ENCODE measurements around the gene CHD5.

CHD5 gene

DNA sequence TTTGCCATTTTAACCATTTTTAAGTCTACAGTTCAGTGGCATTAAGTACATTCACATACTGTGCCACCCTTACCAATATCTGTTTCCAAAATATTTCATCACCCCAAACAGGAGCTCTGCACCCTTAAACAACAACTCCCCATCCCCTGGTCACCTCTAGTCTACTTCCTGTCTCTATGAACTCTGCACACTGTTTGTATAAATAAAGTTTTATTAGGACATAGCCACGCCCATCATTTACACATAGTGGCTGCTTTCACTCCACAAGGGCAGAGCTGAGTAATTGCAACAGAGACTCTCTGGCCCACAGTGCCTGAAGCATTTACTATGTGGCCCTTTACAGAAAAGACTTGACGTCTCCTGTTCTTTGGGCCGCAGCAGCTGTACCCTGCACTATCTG lies 104.4 kb downstream of the CHD5 start:
- Histone ChIP-seq H3K27ac (no peak overlapping the region), H3K9ac (no peak overlapping the region), H3K9me3 (no peaks in the 10 kb centered on the region), H3K27me3 (no peaks in the 10 kb centered on the region), H3K36me3 (peaks cover 87% of the 10 kb centered on the region), H3K4me2 (no peak overlapping the region), H3K4me3 (no peak overlapping the region), H4K20me1 (peaks cover 99% of the 10 kb centered on the region), H3K4me1 (peaks cover 49% of the 10 kb centered on the region)
- TF ChIP-seq Cebpa-rat (IDR thresholded peaks at IDR 0.05) = no peak

- no peak for TF ChIP-seq Cebpa-rat (IDR thresholded peaks at IDR 0.05)
- Histone ChIP-seq H3K4me3 (no peak overlapping the region), H3K27ac (no peak overlapping the region), H3K9ac (no peak overlapping the region), H3K27me3 (no peaks in the 10 kb centered on the region), H3K4me1 (peaks cover 35% of the 10 kb centered on the region), H3K9me3 (no peaks in the 10 kb centered on the region), H3K4me2 (no peak overlapping the region), H3K36me3 (peaks cover 95% of the 10 kb centered on the region), H4K20me1 (peaks cover 99% of the 10 kb centered on the region)
Measured at GRCh38 chr1:6074192-6074901, 105.8 kb downstream of the CHD5 start.

DNA sequence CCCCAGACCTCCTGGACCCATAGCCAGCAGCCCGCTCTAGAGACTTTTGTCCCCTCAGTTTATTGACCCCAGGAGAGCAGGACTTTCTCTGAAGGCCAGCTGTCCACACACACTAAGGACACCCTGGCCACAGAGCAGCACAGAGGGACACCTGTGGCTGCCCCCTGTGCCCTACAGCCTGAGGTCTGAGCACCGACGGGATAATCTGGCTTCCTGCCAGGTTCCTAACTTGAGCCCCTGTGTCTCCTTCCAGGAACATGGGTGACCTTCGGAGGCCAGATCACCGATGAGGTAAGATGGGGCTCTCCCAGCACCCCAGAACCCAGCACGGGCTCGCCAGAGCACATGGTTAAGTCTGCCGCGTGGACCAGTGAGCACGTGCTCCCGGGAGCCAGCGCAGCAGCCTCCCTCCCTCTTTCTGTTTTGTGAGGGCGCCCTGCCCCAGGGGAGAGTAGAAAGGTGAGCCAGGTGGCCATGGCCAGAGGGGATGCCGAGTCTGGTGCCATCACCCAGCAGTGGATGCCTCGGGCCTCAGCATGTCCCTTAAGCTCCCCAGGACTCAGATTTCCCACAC lies 106.6 kb downstream of the CHD5 start:
- no peak overlapping the region for H3K4me2 ChIP-seq
- H3K4me3 ChIP-seq = no peak overlapping the region
- peaks cover 98% of the 10 kb centered on the region for H3K36me3 ChIP-seq
- H3K27me3 ChIP-seq = no peaks in the 10 kb centered on the region
- peaks cover 27% of the 10 kb centered on the region for H3K4me1 ChIP-seq
- H3K9me3 ChIP-seq = no peaks in the 10 kb centered on the region
- no peak for TF ChIP-seq Cebpa-rat (IDR thresholded peaks at IDR 0.05)
- H4K20me1 ChIP-seq = peaks cover 99% of the 10 kb centered on the region
- H3K27ac ChIP-seq = no peak overlapping the region
- no peak overlapping the region for H3K9ac ChIP-seq

- no peak overlapping the region for H3K27ac ChIP-seq
- no peaks in the 10 kb centered on the region for H3K27me3 ChIP-seq
- H3K4me2 ChIP-seq = no peak overlapping the region
- H4K20me1 ChIP-seq = peaks cover 99% of the 10 kb centered on the region
- no peaks in the 10 kb centered on the region for H3K9me3 ChIP-seq
- no peak overlapping the region for H3K9ac ChIP-seq
- peaks cover 98% of the 10 kb centered on the region for H3K36me3 ChIP-seq
- H3K4me1 ChIP-seq = peaks cover 21% of the 10 kb centered on the region
- TF ChIP-seq Cebpa-rat (IDR thresholded peaks at IDR 0.05) = no peak
- H3K4me3 ChIP-seq = no peak overlapping the region
Measured at GRCh38 chr1:6072774-6073479, 107.2 kb downstream of the CHD5 start.

DNA sequence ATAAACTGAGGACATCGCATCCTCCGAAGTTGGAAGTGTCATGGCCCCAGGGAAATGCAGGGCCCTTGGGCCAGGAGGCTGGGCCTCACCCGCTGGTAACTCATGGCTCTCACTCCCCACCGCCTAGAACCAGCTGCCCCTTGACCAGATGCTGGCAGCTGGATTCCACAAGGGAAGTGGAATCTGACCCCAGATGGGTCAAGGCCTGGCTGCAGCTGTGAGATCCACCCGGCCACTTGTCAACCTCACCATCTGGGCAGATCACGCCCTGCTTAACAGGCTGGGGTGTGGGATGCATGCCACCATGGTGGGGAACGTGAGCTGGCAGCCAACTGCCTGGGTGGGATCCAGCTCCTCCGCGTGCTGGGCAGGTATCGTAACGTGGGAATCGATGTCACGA lies 108.9 kb downstream of the CHD5 start:
- H3K4me3 ChIP-seq = no peak overlapping the region
- 0 out of 2 replicates have a peak overlapping the region, but pooled peaks have one; percentile 4 for H3K27ac ChIP-seq
- H3K9ac ChIP-seq = no peak overlapping the region
- H3K36me3 ChIP-seq = peaks cover 95% of the 10 kb centered on the region
- H3K4me2 ChIP-seq = 0 out of 2 replicates have a peak overlapping the region, but pooled peaks have one; percentile 11
- H4K20me1 ChIP-seq = peaks cover 99% of the 10 kb centered on the region
- peaks cover 14% of the 10 kb centered on the region for H3K4me1 ChIP-seq
- TF ChIP-seq Cebpa-rat (IDR thresholded peaks at IDR 0.05) = no peak
- H3K9me3 ChIP-seq = no peaks in the 10 kb centered on the region
- no peaks in the 10 kb centered on the region for H3K27me3 ChIP-seq

GRCh38 chr1:6070450-6070974 lies 109.6 kb downstream of the CHD5 start:
- H4K20me1 ChIP-seq = peaks cover 99% of the 10 kb centered on the region
- no peak for TF ChIP-seq Cebpa-rat (IDR thresholded peaks at IDR 0.05)
- no peaks in the 10 kb centered on the region for H3K9me3 ChIP-seq
- peaks cover 14% of the 10 kb centered on the region for H3K4me1 ChIP-seq
- H3K4me3 ChIP-seq = no peak overlapping the region
- H3K36me3 ChIP-seq = peaks cover 95% of the 10 kb centered on the region
- H3K4me2 ChIP-seq = no peak overlapping the region
- no peak overlapping the region for H3K9ac ChIP-seq
- no peak overlapping the region for H3K27ac ChIP-seq
- no peaks in the 10 kb centered on the region for H3K27me3 ChIP-seq

DNA sequence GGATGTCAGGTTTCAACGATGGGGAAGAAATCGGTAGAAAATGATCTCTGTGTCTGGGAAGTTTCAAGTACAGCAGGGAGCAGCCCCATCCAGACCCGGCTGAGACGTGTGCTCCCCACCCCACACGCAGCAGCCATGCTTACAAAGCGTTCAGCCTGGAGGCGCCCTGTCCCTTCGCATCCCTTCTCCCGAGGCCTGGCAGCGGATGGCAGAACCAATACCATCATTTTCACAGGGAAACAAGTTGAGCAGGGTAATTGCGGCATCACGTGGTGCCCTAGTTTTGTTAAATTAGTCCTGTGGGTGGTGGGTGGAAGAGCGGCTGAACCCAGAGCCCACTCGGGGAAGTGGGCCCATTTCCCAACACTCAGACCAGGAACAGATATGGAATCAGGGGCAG lies 110.5 kb downstream of the CHD5 start:
- Histone ChIP-seq H3K9ac (no peak overlapping the region), H3K4me3 (no peak overlapping the region), H3K9me3 (no peaks in the 10 kb centered on the region), H3K4me2 (no peak overlapping the region), H3K27me3 (no peaks in the 10 kb centered on the region), H3K36me3 (peaks cover 95% of the 10 kb centered on the region), H3K27ac (no peak overlapping the region), H4K20me1 (peaks cover 99% of the 10 kb centered on the region), H3K4me1 (peaks cover 14% of the 10 kb centered on the region)
- no peak for TF ChIP-seq Cebpa-rat (IDR thresholded peaks at IDR 0.05)

GRCh38 chr1:6068932-6069331 lies 111.2 kb downstream of the CHD5 start:
- Histone ChIP-seq H3K27me3 (no peaks in the 10 kb centered on the region), H3K9me3 (no peaks in the 10 kb centered on the region), H3K4me1 (peaks cover 14% of the 10 kb centered on the region), H3K4me3 (no peak overlapping the region), H3K27ac (no peak overlapping the region), H3K9ac (no peak overlapping the region), H3K4me2 (no peak overlapping the region), H3K36me3 (peaks cover 95% of the 10 kb centered on the region), H4K20me1 (peaks cover 99% of the 10 kb centered on the region)
- no peak for TF ChIP-seq Cebpa-rat (IDR thresholded peaks at IDR 0.05)

DNA sequence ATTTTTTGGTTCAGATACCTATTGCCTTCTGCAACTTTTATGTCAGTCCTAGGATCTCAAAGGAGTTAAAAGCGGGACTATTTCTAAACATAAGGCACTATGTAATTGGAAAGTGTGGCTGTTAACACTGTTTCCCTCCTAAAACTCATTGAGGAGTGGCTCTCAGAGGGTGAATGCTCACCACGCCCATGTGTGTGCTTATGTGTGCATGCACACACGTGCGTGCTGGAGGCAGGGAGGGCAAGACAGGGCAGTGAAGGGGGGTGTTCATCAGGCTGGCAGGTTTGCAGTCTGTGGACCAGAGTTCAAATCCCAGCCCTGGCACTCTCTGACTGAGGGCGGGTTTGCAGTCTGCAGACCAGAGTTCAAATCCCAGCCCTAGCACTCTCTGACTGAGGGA lies 112.0 kb downstream of the CHD5 start:
- Histone ChIP-seq H3K27ac (no peak overlapping the region), H3K4me3 (no peak overlapping the region), H3K36me3 (peaks cover 94% of the 10 kb centered on the region), H3K4me1 (peaks cover 14% of the 10 kb centered on the region), H3K27me3 (no peaks in the 10 kb centered on the region), H4K20me1 (peaks cover 100% of the 10 kb centered on the region), H3K4me2 (no peak overlapping the region), H3K9me3 (no peaks in the 10 kb centered on the region), H3K9ac (no peak overlapping the region)
- TF ChIP-seq Cebpa-rat (IDR thresholded peaks at IDR 0.05) = no peak

DNA sequence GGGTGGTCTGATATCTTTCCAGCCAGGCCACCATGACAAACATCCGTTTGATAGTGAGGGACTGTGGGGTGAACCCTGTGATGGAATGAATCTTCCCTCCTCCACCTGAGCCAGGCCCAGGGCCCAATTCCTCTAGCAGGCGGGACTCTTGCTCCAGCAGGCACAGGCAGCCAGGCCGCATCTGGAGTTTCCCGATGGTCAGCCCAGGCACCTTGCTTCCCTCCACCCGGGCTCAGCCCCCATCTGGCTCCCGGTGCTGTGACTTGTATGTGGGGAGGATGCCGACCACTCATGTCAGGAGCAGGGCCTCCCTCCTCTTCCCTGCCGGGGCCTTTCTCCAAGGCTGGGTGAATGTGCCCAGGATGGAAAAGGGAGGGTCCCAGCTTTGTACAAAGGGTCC lies 113.4 kb downstream of the CHD5 start:
- peaks cover 9% of the 10 kb centered on the region for H3K4me1 ChIP-seq
- no peak overlapping the region for H3K4me2 ChIP-seq
- H3K9ac ChIP-seq = no peak overlapping the region
- H3K27me3 ChIP-seq = no peaks in the 10 kb centered on the region
- H4K20me1 ChIP-seq = peaks cover 100% of the 10 kb centered on the region
- no peak for TF ChIP-seq Cebpa-rat (IDR thresholded peaks at IDR 0.05)
- no peak overlapping the region for H3K27ac ChIP-seq
- peaks cover 87% of the 10 kb centered on the region for H3K36me3 ChIP-seq
- no peak overlapping the region for H3K4me3 ChIP-seq
- no peaks in the 10 kb centered on the region for H3K9me3 ChIP-seq
